Renal pelvis (tissue), 4 donors: ENCODE data around the gene PDP2. TPM values are rescaled to one million over a fixed set of nuclear protein-coding genes. Genes with fewer than 3 reads are reported as not detected.
A peak's percentile ranks its signal among the peaks of the same experiment; 100 is the strongest.

Experiments
- DNase-seq: peaks from one replicate; pipeline ENCODE4 v3.0.0-alpha.2; 2013
- polyA plus RNA-seq, 3 donors: library from polyadenylated mRNA; unstranded; fragments of 120-200 nt; gene quantifications; one replicate each; pipeline ENCODE4 v1.2.1, GENCODE V29; 2013; ENCODE audit not compliant: insufficient read length in 3 of 3

Gene PDP2
- polyA plus RNA-seq, 3 donors, result 12.2 to 16.1 (median 14.3) TPM

- peak; percentile 75 for DNase-seq
Measured at GRCh38 chr16:66918803-66919568, 38.7 kb downstream of the PDP2 start, which contains the start of gene CDH16. Gene CDH16, minus strand, starts transcription at chr16:66918885. Its CDS starts 820 bp downstream, at chr16:66918065.

GRCh38 chr16:66919569-66920298 is 39.4 kb downstream of the PDP2 start:
- DNase-seq, result no peak

GRCh38 chr16:66920299-66920590 is 39.9 kb downstream of the PDP2 start:
- no peak for DNase-seq

- no peak for DNase-seq
Measured at GRCh38 chr16:66920924-66921680, 40.8 kb downstream of the PDP2 start.

GRCh38 chr16:66921729-66922450 is 41.6 kb downstream of the PDP2 start:
- DNase-seq, result no peak

- no peak for DNase-seq
Measured at GRCh38 chr16:66923247-66923731, 43.0 kb downstream of the PDP2 start.

- no peak for DNase-seq
Measured at GRCh38 chr16:66923866-66924265, 43.6 kb downstream of the PDP2 start.

GRCh38 chr16:66924527-66925321 is 44.4 kb downstream of the PDP2 start:
- DNase-seq, result no peak

GRCh38 chr16:66925322-66925840 is 45.1 kb downstream of the PDP2 start, which contains the start of gene RRAD:
Gene RRAD, minus strand, starts transcription at chr16:66925535. Its CDS starts 356 bp downstream, at chr16:66925179.
- no peak for DNase-seq

- no peak for DNase-seq
Measured at GRCh38 chr16:66926171-66926947, 46.0 kb downstream of the PDP2 start.

- DNase-seq, result no peak
Measured at GRCh38 chr16:66926961-66927436, 46.7 kb downstream of the PDP2 start.

GRCh38 chr16:66927918-66928649 is 47.8 kb downstream of the PDP2 start:
- DNase-seq, result no peak

- no peak for DNase-seq
Measured at GRCh38 chr16:66928702-66929388, 48.5 kb downstream of the PDP2 start.

GRCh38 chr16:66930189-66930588 is 49.9 kb downstream of the PDP2 start:
- no peak for DNase-seq

- DNase-seq, result no peak
Measured at GRCh38 chr16:66931665-66932064, 51.4 kb downstream of the PDP2 start.

GRCh38 chr16:66932076-66932475 is 51.8 kb downstream of the PDP2 start:
- no peak for DNase-seq

- no peak for DNase-seq
Measured at GRCh38 chr16:66933776-66934137, 53.4 kb downstream of the PDP2 start.

GRCh38 chr16:66934138-66934838 is 54.0 kb downstream of the PDP2 start, which contains the start of gene CIAO2B:
Gene CIAO2B, minus strand, starts transcription at chr16:66934402. Its CDS starts 38 bp downstream, at chr16:66934364.
- DNase-seq, result peak; percentile 89
